ENCODE measurements around the gene PRSS48. TPM values are rescaled to one million over a fixed set of nuclear protein-coding genes. Genes with fewer than 3 reads are reported as not detected.

The PRSS48 gene
- polyA plus RNA-seq, 2 of the 4 experiments (the other 2 are of a cell fraction), result not detected

DNA sequence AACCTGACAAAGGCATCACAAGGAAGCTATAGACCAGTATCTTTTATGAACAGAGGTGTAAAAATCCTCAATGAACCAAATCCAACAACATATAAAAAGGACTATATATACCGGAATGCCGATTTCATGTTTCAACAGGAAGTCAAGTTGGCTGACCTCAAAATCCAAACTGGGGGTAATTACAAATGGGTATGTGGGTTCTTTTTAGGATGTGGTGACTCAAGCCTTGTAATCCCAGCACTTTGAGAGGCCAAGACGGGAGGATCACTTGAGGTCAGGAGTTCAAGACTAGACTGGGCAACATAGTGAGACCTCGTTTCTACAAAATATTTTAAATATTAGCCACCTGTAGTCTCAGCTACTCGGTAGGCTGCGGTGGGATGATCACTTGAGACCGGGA lies 10.4 kb downstream of the PRSS48 start:
- no peak for DNase-seq (ENCODE audit: low read depth in 1 of 2, low spot score in 1 of 2)

DNA sequence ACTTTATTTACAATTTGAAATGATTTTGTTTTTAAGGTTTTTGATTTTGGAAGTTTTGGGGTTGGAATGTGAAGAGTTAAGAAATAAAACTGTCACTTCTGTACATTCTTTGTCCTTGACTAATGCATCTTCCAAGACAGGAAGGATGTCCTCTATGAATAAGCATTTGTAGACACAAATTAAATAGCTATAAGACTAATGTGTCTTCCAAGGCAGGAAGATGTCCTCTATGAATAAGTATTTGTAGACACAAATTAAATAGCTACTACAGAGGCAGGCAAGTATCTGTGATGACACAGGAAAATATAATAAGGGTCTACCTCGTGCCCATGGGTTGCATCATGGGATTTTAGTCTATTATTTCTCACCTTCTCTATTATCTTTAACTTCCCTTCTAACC lies 14.5 kb downstream of the PRSS48 start:
- no peak for FAIRE-seq
- ATAC-seq, result no peak
- no peak overlapping the region for H3K4me3 ChIP-seq
- no peak for TF ChIP-seq TFCP2L1 (CRISPR knock-in tag; IDR thresholded peaks at IDR 0.05)
- TF ChIP-seq EHMT2 (IDR thresholded peaks at IDR 0.05; ENCODE audit: low read depth), result no peak
- TF ChIP-seq, protein P1, sequence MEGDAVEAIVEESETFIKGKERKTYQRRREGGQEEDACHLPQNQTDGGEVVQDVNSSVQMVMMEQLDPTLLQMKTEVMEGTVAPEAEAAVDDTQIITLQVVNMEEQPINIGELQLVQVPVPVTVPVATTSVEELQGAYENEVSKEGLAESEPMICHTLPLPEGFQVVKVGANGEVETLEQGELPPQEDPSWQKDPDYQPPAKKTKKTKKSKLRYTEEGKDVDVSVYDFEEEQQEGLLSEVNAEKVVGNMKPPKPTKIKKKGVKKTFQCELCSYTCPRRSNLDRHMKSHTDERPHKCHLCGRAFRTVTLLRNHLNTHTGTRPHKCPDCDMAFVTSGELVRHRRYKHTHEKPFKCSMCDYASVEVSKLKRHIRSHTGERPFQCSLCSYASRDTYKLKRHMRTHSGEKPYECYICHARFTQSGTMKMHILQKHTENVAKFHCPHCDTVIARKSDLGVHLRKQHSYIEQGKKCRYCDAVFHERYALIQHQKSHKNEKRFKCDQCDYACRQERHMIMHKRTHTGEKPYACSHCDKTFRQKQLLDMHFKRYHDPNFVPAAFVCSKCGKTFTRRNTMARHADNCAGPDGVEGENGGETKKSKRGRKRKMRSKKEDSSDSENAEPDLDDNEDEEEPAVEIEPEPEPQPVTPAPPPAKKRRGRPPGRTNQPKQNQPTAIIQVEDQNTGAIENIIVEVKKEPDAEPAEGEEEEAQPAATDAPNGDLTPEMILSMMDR (IDR thresholded peaks at IDR 0.05), result no peak
- no peak for TF ChIP-seq ZNF302 (CRISPR knock-in tag; IDR thresholded peaks at IDR 0.05)
- no peak for TF ChIP-seq CHD2 (IDR thresholded peaks at IDR 0.05; ENCODE audit: low read length, partially characterized antibody)
- no peak for TF ChIP-seq ZFP36 (IDR thresholded peaks at IDR 0.05; ENCODE audit: borderline replicate concordance, partially characterized antibody)
- no peak for TF ChIP-seq RNF2 (IDR thresholded peaks at IDR 0.05; ENCODE audit: borderline replicate concordance, low read depth)
- CTCF ChIA-PET, result no interaction called here
- POLR2A ChIA-PET, result no interaction called here
- 0% methylated on average over 1 of the region's 1 CpG for WGBS (ENCODE audit: missing lambda C conversion rate)
- H3K4me1 ChIP-seq, result peaks cover 9% of the 10 kb centered on the region
- no peak overlapping the region for H3K27ac ChIP-seq
- no peaks in the 10 kb centered on the region for H3K9me3 ChIP-seq
- peak overlapping the region; percentile 28; the same call in 1 of the 3 replicates for H3K4me2 ChIP-seq
- no peak for DNase-seq (ENCODE audit: low read depth in 1 of 2, low spot score in 1 of 2)

More for the DNA sequence above, 10.4 kb downstream of the PRSS48 start:
- ATAC-seq, result no peak
- Histone ChIP-seq H3K27ac (no peak overlapping the region), H3K4me2 (no peak overlapping the region), H3K9me3 (no peaks in the 10 kb centered on the region), H3K4me1 (peaks cover 7% of the 10 kb centered on the region), H3K4me3 (no peak overlapping the region)
- TF ChIP-seq HOXA7 (CRISPR knock-in tag; IDR thresholded peaks at IDR 0.05), result no peak
- no peak for TF ChIP-seq RARB (CRISPR knock-in tag; IDR thresholded peaks at IDR 0.05)
- TF ChIP-seq HDAC2 (IDR thresholded peaks at IDR 0.05), result no peak
- no peak for TF ChIP-seq RFX5 (IDR thresholded peaks at IDR 0.05)
- TF ChIP-seq MYC (IDR thresholded peaks at IDR 0.05; ENCODE audit: borderline replicate concordance, low read length), result no peak
- no peak for TF ChIP-seq TFCP2L1 (CRISPR knock-in tag; IDR thresholded peaks at IDR 0.05)
- no peak for TF ChIP-seq RNF2 (IDR thresholded peaks at IDR 0.05; ENCODE audit: borderline replicate concordance, low read depth)
- no peak for TF ChIP-seq EHF (CRISPR knock-in tag; IDR thresholded peaks at IDR 0.05)
- TF ChIP-seq EHMT2 (IDR thresholded peaks at IDR 0.05; ENCODE audit: low read depth), result no peak
- TF ChIP-seq, protein P1 (IDR thresholded peaks at IDR 0.05), result no peak
- TF ChIP-seq MAZ (IDR thresholded peaks at IDR 0.05; ENCODE audit: borderline replicate concordance, low read depth, low read length), result no peak
- TF ChIP-seq, protein P2, sequence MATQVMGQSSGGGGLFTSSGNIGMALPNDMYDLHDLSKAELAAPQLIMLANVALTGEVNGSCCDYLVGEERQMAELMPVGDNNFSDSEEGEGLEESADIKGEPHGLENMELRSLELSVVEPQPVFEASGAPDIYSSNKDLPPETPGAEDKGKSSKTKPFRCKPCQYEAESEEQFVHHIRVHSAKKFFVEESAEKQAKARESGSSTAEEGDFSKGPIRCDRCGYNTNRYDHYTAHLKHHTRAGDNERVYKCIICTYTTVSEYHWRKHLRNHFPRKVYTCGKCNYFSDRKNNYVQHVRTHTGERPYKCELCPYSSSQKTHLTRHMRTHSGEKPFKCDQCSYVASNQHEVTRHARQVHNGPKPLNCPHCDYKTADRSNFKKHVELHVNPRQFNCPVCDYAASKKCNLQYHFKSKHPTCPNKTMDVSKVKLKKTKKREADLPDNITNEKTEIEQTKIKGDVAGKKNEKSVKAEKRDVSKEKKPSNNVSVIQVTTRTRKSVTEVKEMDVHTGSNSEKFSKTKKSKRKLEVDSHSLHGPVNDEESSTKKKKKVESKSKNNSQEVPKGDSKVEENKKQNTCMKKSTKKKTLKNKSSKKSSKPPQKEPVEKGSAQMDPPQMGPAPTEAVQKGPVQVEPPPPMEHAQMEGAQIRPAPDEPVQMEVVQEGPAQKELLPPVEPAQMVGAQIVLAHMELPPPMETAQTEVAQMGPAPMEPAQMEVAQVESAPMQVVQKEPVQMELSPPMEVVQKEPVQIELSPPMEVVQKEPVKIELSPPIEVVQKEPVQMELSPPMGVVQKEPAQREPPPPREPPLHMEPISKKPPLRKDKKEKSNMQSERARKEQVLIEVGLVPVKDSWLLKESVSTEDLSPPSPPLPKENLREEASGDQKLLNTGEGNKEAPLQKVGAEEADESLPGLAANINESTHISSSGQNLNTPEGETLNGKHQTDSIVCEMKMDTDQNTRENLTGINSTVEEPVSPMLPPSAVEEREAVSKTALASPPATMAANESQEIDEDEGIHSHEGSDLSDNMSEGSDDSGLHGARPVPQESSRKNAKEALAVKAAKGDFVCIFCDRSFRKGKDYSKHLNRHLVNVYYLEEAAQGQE (IDR thresholded peaks at IDR 0.05), result no peak
- no peak for TF ChIP-seq FOSL2 (IDR thresholded peaks at IDR 0.05)
- TF ChIP-seq FOSL2 (CRISPR knock-in tag; IDR thresholded peaks at IDR 0.05), result no peak
- TF ChIP-seq CBX2 (IDR thresholded peaks at IDR 0.05; ENCODE audit: borderline replicate concordance, low read depth), result no peak
- no peak for TF ChIP-seq HOXB5 (CRISPR knock-in tag; IDR thresholded peaks at IDR 0.05)
- no peak for TF ChIP-seq PHF8 (IDR thresholded peaks at IDR 0.05; ENCODE audit: borderline replicate concordance, low read depth)
- TF ChIP-seq NFE2L2 (conservative IDR thresholded peaks at IDR 0.05; ENCODE audit: low read length), result no peak
- CTCF ChIA-PET, result no interaction called here
- FAIRE-seq, result no peak
- POLR2A ChIA-PET, result no interaction called here
- 83% methylated on average over 7 of the region's 7 CpGs for WGBS (ENCODE audit: missing lambda C conversion rate)
